Measurements from ENCODE around the gene FBXO5.
"Not testable (repeated sequence)": the region's sequence is repeated elsewhere in the genome, so short reads cannot be mapped to it uniquely, and the experiment has no call there.

The FBXO5 gene

DNA sequence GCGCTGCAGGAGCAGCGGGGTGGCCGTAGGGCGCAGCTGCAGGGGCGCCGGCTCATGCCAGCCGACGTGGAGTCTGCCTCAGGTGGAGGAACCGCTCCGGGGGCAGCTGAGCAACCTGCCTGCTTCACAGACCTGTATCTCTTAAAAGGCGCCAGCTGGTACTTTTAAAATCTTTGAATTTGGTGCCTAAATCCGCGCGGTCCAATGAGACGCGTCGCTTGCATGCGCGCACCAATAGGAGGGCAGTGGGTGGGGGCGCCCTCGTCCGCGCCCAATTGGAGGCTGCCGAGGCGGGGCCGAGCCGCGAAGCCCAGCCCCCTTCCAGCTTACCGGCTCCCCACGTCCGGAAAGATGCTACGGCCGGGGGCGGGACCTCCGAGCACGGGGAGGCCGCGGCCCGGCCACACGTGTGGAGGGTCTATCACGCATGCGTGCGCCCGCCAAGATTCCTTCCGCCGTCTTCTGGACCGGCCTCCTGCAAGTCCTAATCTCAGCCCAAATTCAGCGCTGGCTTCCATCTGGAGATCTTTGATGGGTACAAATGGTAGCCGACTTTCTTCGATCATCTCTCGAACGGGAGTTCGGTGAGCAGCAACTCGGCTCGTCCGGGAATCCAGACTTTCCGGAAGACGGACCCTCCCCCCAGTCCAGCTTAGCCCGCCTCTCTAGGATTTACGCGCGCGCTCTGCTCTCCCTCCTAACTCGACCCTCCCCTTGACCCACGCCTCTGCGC is at the start of gene FBXO5:
TSS of gene FBXO5 (minus strand) at position 138 of the 733 bp plus-strand sequence. CDS start at position 56, 82 bp downstream.
- DNase-seq (ENCODE audit: low read depth in 1 of 2, low spot score in 1 of 2), result peak; percentile 94 to 96

GRCh38 chr6:153032255-153032882 is 49.5 kb upstream of the FBXO5 start:
- DNase-seq (ENCODE audit: low read depth in 1 of 2, low spot score in 1 of 2), result no peak

GRCh38 chr6:153031335-153031955 is 48.6 kb upstream of the FBXO5 start:
- no peak for DNase-seq (ENCODE audit: low read depth in 1 of 2, low spot score in 1 of 2)

GRCh38 chr6:153028963-153029362 is 46.1 kb upstream of the FBXO5 start:
- no peak for DNase-seq (ENCODE audit: low read depth in 1 of 2, low spot score in 1 of 2)

DNA sequence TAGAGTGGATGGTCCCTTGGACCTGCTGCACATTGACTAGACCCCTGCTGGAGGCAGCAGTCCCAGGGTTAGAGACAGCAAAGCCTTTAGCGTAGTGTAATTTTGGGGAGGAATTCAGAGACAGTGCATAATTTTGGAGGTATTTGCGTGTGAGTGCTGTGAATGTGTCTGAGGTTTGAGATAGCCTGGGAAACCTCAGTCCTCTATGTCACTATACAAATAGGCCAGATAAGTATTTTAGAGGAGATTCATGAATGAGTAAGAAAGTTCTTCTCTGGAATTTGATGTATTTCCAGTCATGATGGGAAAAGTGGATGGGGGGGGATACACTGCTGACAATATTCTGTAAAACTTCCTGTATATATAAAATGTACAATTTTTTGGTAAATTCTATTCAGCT is 45.4 kb upstream of the FBXO5 start:
- no peak for DNase-seq (ENCODE audit: low read depth in 1 of 2, low spot score in 1 of 2)

GRCh38 chr6:153027480-153027879 is 44.6 kb upstream of the FBXO5 start:
- no peak for DNase-seq (ENCODE audit: low read depth in 1 of 2, low spot score in 1 of 2)

DNA sequence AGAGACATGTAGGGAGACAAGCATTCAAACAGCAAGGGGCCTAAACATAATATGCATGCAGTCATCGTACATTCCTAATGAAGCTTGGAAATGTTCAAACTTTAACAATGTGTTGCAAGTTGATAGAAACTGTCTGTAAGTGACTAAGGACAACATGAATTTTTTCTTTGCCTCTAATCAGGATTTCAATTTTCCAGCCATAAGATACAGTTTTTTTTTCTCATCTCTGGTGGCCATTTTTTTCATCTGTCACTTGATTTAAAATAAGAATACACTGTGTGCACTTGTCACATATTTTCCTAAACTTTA is 41.8 kb upstream of the FBXO5 start:
- DNase-seq (ENCODE audit: low read depth in 1 of 2, low spot score in 1 of 2), result no peak

DNA sequence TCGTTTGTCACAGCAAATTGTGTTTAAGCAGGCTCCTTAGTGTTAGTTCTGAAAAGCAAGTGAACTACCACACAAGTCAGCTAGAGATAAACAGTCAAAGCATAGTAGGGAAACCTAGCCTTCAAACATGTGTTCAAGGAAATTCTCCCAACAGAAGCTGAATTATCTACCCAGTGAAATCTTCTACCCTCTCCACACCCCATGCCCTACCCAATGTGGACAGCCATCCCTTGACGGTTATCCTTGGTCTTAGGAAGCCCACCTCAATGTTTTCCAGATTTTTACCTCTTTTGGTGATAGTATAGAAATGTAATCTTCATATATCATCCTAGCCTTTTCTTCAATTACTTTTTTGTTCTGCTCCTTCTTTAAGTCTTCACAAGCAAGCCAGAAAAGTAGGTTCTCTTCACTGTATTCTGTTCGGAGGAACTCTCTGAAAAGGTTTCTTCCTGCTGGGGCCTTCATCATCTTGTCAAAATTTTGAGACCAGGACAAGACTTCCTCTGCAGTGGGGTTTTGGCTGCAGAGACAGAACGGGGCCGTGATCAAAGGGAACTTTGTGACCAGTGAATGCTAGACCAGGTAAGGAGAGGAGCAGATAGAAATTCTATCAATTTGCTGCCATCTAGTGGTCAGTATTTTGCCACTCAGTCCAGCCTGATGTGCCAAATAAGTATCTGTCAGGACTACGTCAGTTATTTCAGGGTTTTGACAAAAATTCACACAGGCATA is 41.3 kb upstream of the FBXO5 start:
- DNase-seq (ENCODE audit: low read depth in 1 of 2, low spot score in 1 of 2), result no peak

GRCh38 chr6:153018355-153018754 is 35.5 kb upstream of the FBXO5 start:
- DNase-seq (ENCODE audit: low read depth in 1 of 2, low spot score in 1 of 2), result no peak

DNA sequence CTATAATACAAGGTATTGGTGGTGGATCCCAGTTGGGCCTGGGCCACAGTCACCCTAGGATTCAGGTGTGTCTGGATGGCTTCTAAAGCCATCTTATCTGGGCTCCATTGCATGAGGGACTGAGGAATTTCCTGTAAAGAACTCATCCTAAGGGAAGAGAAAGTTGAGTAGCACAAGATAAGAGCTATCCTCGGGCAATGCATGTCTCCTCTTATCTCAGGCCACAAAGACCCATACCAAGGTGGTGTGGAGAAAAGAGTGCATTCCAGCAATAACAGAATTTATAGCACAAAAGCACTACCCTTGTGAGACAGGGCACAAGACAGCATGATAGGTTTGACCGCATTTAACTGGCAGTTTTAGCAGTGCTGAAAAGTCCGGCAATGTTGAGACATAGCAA is 34.0 kb upstream of the FBXO5 start:
- no peak for DNase-seq (ENCODE audit: low read depth in 1 of 2, low spot score in 1 of 2)

DNA sequence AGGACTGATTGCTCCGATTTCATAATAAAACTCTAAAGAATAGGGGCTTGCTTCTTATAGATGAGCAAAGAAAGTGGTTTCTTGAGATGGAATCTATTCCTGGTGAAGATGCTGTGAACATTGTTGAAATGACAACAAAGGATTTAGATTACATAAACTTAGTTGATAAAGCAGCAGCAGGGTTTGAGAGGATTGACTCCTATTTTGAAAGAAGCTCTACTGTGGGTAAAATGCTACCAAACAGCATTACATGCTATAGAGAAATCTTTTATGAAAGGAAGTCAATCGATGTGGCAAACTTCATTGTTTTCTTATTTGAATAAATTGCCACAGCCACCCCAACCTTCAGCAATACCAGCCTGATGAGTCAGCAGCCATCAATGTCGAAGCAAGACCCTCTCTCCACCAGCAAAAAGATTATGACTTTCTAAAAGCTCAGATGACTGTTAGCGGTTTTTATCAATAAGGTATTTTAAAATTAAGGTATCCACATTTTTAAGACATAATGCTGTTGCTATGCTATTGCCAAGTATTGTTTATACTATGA is 32.3 kb upstream of the FBXO5 start:
- DNase-seq (ENCODE audit: low read depth in 1 of 2, low spot score in 1 of 2), result no peak

GRCh38 chr6:153013438-153013837 is 30.6 kb upstream of the FBXO5 start:
- DNase-seq (ENCODE audit: low read depth in 1 of 2, low spot score in 1 of 2), result no peak

DNA sequence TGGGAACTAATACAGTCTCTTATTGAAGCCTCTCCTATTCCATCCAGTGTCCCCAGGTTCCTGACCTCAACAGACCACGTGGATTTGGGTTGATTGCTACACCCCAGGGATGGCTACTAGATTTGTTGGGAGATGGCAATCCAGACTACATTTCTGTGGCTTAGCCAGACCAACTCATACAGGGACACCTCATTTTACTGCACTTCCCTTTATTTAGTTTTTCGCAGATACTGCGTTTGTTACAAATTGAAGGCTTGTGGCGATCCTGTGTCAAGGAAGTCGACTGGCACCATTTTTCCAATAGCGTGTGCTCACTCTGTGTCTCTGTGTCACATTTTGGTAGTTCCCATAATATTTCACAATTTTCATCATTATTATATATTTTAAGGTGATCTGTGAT is 30.0 kb upstream of the FBXO5 start:
- DNase-seq (ENCODE audit: low read depth in 1 of 2, low spot score in 1 of 2), result no peak

DNA sequence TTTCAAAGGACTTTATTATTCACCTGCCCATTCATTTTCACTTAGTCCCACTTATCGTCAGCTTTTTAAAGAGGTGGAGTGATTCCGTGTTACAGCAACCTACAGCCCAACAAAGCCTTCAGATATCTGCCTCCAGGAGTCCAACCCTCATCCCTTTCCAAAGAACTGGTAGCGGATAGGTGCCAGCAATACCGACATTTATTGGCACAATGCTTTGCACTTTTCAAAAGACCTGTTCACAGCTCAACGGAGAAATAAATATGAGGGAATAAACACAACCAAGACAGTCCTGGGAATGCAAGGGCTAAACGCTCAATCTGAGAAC is 20.5 kb upstream of the FBXO5 start:
- DNase-seq (ENCODE audit: low read depth in 1 of 2, low spot score in 1 of 2), result no peak

GRCh38 chr6:153002613-153003365 is 19.9 kb upstream of the FBXO5 start, which contains the start of gene MTRF1L:
TSS of gene MTRF1L (minus strand) at chr6:153002709. CDS start at chr6:153002685, 24 bp downstream.
- DNase-seq (ENCODE audit: low read depth in 1 of 2, low spot score in 1 of 2), result peak; percentile 56 to 71

- no peak for DNase-seq (ENCODE audit: low read depth in 1 of 2, low spot score in 1 of 2)
Observed at GRCh38 chr6:153001767-153002612, 19.1 kb upstream of the FBXO5 start.

DNA sequence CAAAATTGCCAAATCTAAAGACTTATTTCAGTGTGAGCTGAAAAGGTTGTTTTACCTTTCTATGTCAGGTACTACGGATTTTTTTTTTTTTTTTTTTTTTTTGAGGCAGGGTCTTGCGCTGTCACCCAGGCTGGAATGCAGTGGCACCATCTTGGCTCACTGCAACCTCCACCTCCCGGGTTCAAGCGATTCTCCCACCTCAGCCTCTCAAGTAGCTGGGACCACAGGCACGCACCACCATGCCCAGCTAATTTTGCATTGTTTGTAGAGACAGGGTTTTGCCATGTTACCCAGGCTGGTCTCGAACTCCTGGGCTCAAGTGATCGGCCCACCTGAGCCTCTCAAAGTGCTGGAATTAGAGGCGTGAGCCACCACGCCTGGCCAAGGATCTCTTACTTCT is 17.9 kb upstream of the FBXO5 start:
- DNase-seq (ENCODE audit: low read depth in 1 of 2, low spot score in 1 of 2), result not testable (repeated sequence)

DNA sequence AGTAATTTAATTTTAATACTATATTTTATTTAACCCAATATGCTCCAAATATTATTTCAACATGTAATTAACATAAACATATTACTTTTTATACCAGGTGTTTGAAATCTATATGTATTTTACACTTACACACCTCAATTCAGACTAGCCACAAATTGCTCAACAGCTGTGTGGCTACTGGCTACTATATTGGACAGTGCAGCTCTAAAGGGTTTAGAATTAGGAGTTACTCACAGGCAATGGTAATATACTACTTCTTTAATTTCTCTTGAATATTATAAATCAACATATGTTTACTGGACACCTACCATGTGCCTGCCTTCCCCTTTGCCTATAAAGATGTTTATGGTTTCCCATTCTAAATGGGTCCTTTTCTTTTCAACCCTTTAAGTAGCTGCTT is 17.4 kb upstream of the FBXO5 start:
- no peak for DNase-seq (ENCODE audit: low read depth in 1 of 2, low spot score in 1 of 2)

- not testable (repeated sequence) for DNase-seq (ENCODE audit: low read depth in 1 of 2, low spot score in 1 of 2)
Observed at GRCh38 chr6:152999538-152999937, 16.7 kb upstream of the FBXO5 start.

- DNase-seq (ENCODE audit: low read depth in 1 of 2, low spot score in 1 of 2), result no peak
Observed at GRCh38 chr6:152993847-152994246, 11.0 kb upstream of the FBXO5 start.
